BJ (cell line): ENCODE measurements around the gene GPRC5B. TPM values are rescaled to one million over a fixed set of nuclear protein-coding genes. Genes with fewer than 3 reads are reported as not detected.
A peak's percentile ranks its signal among the peaks of the same experiment; 100 is the strongest.

Source experiments
- CTCF ChIA-PET: fragments of 350-600 bp; formaldehyde crosslinking; extraction: SDS; loops from one replicate; lab custom pipeline; 2021; ENCODE audit warnings: antibody characterized with exemption, inconsistent platforms; lab: Yijun Ruan, JAX
- POLR2A ChIA-PET: fragments of 300-600 bp; sonication (Branson Sonifier 250); formaldehyde crosslinking; extraction: SDS; loops from one replicate; lab custom pipeline; 2021; ENCODE audit warnings: antibody characterized with exemption; lab: Charles Lee
- DNase-seq: peaks from one replicate; pipeline ENCODE4 v3.0.0-alpha.2; 2011; ENCODE audit warnings: low read depth
- H3K27me3 ChIP-seq: 2 replicates; pipeline ENCODE4 v1.6.0; 2011; ENCODE audit warnings: low read length; ENCODE audit not compliant: control insufficient read depth, insufficient read depth
- H3K36me3 ChIP-seq: 2 replicates; pipeline ENCODE4 v1.5.1; 2011; ENCODE audit warnings: low read length; ENCODE audit not compliant: control insufficient read depth, insufficient read depth
- H3K4me3 ChIP-seq: 2 replicates; pipeline ENCODE4 v1.5.1; 2011; ENCODE audit warnings: low read depth, mild to moderate bottlenecking, control low read depth, low read length
- CTCF ChIP-seq: IDR thresholded peaks from 2 replicates; pipeline ENCODE4 v1.5.1; 2011; ENCODE audit warnings: low read depth, mild to moderate bottlenecking, control low read depth, inconsistent platforms, low read length, moderate library complexity; ENCODE audit not compliant: insufficient read depth
- polyA plus RNA-seq: library from polyadenylated mRNA; depleted of rRNA; stranded (reverse); fragments of >200 nt; gene quantifications from 2 replicates; pipeline ENCODE4 v1.2.3, GENCODE V29; 2011

Gene GPRC5B
- polyA plus RNA-seq, 1 experiment = 0.33 TPM

- TF ChIP-seq CTCF = no peak
- DNase-seq = peak; percentile 9
- H3K27me3 ChIP-seq = no peaks in the 10 kb centered on the region
- no peaks in the 10 kb centered on the region for H3K36me3 ChIP-seq
- CTCF ChIA-PET = interaction anchor here (1.1 to 2.0 kb wide), 2 partner anchors 19 to 27 kb away, joined by 4 to 6 read pairs; no protein-coding TSS in a partner anchor
- no peak overlapping the region for H3K4me3 ChIP-seq
- POLR2A ChIA-PET = no interaction called here
Measured at GRCh38 chr16:19926449-19927390, 42.1 kb upstream of the GPRC5B start.

GRCh38 chr16:19923396-19923795 is 38.7 kb upstream of the GPRC5B start:
- CTCF ChIA-PET = no interaction called here
- Histone ChIP-seq H3K27me3 (no peaks in the 10 kb centered on the region), H3K4me3 (no peak overlapping the region), H3K36me3 (no peaks in the 10 kb centered on the region)
- no peak for DNase-seq
- POLR2A ChIA-PET = no interaction called here
- no peak for TF ChIP-seq CTCF

GRCh38 chr16:19919142-19919541 is 34.5 kb upstream of the GPRC5B start:
- no peak for TF ChIP-seq CTCF
- DNase-seq = no peak
- no peaks in the 10 kb centered on the region for H3K27me3 ChIP-seq
- ChIA-PET CTCF (interaction anchor here (1.0 to 1.3 kb wide), 2 partner anchors 12 to 464 kb away, joined by 3 read pairs; no protein-coding TSS in a partner anchor), POLR2A (no interaction called here)
- H3K36me3 ChIP-seq = no peaks in the 10 kb centered on the region
- no peak overlapping the region for H3K4me3 ChIP-seq

- Histone ChIP-seq H3K36me3 (no peaks in the 10 kb centered on the region), H3K27me3 (no peaks in the 10 kb centered on the region), H3K4me3 (no peak overlapping the region)
- ChIA-PET POLR2A (no interaction called here), CTCF (interaction anchor here (4.3 kb wide), 1 partner anchor 9 kb away, joined by 20 read pairs; no protein-coding TSS in a partner anchor)
- no peak for DNase-seq
- no peak for TF ChIP-seq CTCF
Measured at GRCh38 chr16:19916064-19916463, 31.4 kb upstream of the GPRC5B start.

GRCh38 chr16:19914877-19915276 is 30.2 kb upstream of the GPRC5B start:
- Histone ChIP-seq H3K27me3 (no peaks in the 10 kb centered on the region), H3K36me3 (no peaks in the 10 kb centered on the region), H3K4me3 (no peak overlapping the region)
- POLR2A ChIA-PET = no interaction called here
- no peak for TF ChIP-seq CTCF
- no peak for DNase-seq
- CTCF ChIA-PET = interaction anchor here (4.3 kb wide), 1 partner anchor 8 kb away, joined by 20 read pairs; no protein-coding TSS in a partner anchor
